Adipose tissue (tissue), 3 donors: ENCODE results near the gene LOXL1. TPM values are rescaled to one million over a fixed set of nuclear protein-coding genes. Genes with fewer than 3 reads are reported as not detected.
"Not testable (repeated sequence)": the region's sequence is repeated elsewhere in the genome, so short reads cannot be mapped to it uniquely, and the experiment has no call there.

Source experiments
- H3K27ac ChIP-seq: one replicate; pipeline ENCODE4 v1.5.1; 2013; ENCODE audit warnings: low read depth, low read length
- WGBS, 3 donors: extraction: QIAGEN DNeasy Blood & Tissue Kit; methylation state at CpG; one replicate each; pipeline ENCODE4 v1.1.7; 2013; 5-methylcytosine and 5-hydroxymethylcytosine counted together
- polyA plus RNA-seq, 3 donors: library from polyadenylated mRNA; stranded (reverse); fragments of 200-250 nt; gene quantifications; one replicate each; pipeline ENCODE4 v1.2.3, GENCODE V29; 2013
- donor health status: healthy with polysubstance abuse.
- donor health status: Bipolar disorder and iron deficiency.
- donor health status: healthy.

Gene LOXL1
- polyA plus RNA-seq, 3 donors, result 4.2 to 15.7 (median 6.7) TPM

DNA sequence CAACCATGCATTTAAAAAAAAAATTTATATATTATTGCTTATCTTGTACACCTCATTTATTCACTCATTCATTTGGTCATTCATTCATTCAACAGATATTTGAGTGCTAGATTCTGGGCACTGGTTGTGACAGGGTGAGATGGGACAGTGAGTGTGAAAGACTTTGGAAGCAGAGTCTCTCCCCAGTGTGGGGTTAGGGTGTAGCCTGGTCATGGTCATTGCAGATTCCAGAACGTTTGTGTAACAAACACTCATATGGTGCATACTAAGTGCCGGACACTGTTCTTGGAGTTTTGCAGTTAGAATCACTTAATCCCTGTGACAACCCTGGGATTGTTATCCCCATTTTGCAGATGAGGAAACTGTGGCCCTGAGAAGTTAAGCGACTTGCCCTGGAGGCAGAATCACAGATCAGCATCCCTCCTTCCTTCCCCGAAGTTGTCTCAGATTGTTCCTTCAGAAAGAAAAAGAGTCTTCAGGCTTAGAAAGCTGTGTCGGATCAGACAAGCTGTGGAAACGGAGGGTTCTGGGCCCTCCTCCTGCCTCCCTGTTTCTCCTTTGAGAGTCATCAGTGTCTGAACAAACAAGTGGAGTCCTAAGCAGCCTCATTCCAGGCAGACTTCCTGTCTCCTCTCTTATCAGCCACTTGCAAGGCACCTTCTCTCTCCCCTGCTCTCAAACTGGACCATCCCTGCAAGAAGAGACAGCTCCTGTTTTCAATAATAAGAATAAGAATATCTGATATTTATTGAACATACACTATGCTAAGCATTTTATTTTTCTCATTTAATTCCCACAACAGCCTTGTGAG, 6.3 kb downstream of the LOXL1 start:
- 49 to 84% (median 62%) methylated on average over 6 of the region's 6 CpGs for WGBS, 3 donors
- no peak overlapping the region for H3K27ac ChIP-seq

DNA sequence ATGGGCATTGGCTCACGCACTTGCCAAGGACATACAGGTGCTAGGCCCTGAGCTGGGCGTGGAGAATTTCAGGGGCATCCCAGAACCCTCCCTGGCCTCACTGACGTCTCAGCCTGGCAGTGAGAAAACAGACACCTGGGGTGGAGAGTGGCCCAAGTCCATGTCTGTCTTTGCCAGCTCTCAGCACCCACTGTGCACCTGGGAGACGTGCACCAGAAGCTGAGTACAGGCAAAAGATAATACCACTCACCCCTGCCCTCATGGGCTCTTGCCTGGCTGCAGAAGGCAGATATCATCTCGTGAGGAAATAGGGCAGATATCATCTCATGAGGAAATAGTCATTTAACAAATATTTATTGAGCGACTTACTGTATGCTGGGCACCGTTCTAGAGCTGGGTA, 8.0 kb downstream of the LOXL1 start:
- H3K27ac ChIP-seq, result no peak overlapping the region
- WGBS, 3 donors, result 49 to 70% (median 69%) methylated on average over 7 of the region's 7 CpGs

DNA sequence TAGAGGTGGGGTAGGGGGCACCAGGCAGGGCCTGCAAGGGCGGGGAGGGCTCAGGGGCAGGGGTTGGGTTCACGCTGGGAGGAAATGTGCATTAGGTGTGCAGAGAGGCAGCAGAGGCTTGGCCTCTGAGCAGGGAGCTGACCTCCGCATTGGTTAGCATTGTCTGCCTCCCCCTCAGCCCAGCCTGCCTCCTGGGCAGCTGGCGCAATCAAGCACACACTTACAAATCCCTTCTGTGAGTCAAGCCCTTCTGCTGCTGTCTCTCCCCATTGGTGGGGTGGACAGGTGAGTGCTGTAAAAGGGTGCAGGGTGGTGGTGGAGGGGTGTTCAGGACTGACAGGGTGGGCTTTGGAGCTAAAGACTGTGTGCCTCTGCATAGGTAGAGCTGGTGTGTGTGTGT, 9.3 kb downstream of the LOXL1 start:
- no peak overlapping the region for H3K27ac ChIP-seq
- WGBS, 3 donors, result 86 to 100% (median 94%) methylated on average over 3 to 4 of the region's 4 CpGs

- no peak overlapping the region for H3K27ac ChIP-seq
- WGBS, 3 donors, result 34 to 54% (median 38%) methylated on average over 5 of the region's 5 CpGs
Observed at GRCh38 chr15:73936181-73936580, 9.9 kb downstream of the LOXL1 start.

GRCh38 chr15:73936588-73937290, 10.5 kb downstream of the LOXL1 start:
- 57 to 73% (median 59%) methylated on average over 12 of the region's 12 CpGs for WGBS, 3 donors
- no peak overlapping the region for H3K27ac ChIP-seq

GRCh38 chr15:73937296-73937695, 11.0 kb downstream of the LOXL1 start:
- H3K27ac ChIP-seq, result no peak overlapping the region
- WGBS, 3 donors, result 75 to 85% (median 77%) methylated on average over 9 to 10 of the region's 10 CpGs

DNA sequence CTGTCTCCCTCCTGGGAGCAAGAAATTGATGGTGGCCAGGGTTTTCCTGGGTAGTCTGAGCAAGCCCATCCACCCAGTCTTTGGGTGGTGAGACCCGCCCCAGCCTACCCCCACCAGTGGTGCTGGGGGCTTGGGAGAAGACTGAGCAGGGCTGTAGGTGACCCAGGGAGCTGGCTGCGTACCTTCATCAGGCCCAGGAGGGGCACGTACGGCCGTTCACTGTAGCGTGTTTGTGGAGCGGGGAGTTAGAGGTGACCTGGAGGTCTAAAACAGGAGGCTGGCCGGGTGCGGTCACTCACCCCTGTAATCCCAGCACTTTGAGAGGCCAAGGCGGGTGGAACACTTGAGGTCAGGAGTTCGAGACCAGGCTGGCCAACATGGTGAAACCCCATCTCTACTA, 11.5 kb downstream of the LOXL1 start:
- no peak overlapping the region for H3K27ac ChIP-seq
- WGBS, 3 donors, result 96 to 99% (median 98%) methylated on average over 11 of the region's 11 CpGs

GRCh38 chr15:73938516-73938915, 12.3 kb downstream of the LOXL1 start:
- not testable (repeated sequence) for H3K27ac ChIP-seq

GRCh38 chr15:73939138-73939537, 12.9 kb downstream of the LOXL1 start:
- H3K27ac ChIP-seq, result no peak overlapping the region

More at GRCh38 chr15:73938516-73938915, 12.3 kb downstream of the LOXL1 start:
- 95 to 97% (median 97%) methylated on average over 8 of the region's 8 CpGs for WGBS, 3 donors

GRCh38 chr15:73940061-73940981, 14.1 kb downstream of the LOXL1 start:
- H3K27ac ChIP-seq, result no peak overlapping the region
- WGBS, 3 donors, result 77 to 86% (median 86%) methylated on average over 8 of the region's 8 CpGs

More at GRCh38 chr15:73939138-73939537, 12.9 kb downstream of the LOXL1 start:
- WGBS, 3 donors, result 77 to 82% (median 77%) methylated on average over 4 of the region's 4 CpGs

DNA sequence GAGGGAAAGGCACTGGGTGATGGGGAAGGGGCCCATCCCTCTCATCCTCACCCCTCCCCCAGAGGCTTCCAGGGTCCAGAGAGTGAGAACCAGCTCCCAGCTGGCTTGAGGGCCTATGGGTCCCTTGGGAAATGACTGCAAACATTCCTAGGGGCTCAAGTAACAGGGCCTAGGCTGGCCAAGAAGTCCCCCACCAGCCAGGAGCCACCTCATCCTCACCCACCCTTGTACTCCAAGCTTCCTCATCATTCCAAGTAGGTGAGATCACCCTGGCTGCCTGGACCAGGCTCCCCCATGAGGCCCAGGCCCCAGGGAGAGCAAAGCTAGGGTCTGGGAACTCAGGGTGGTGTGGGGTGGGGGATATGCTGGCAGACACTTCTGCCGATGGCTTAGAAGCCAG, 14.8 kb downstream of the LOXL1 start:
- 73 to 100% (median 100%) methylated on average over 1 of the region's 1 CpG for WGBS, 3 donors
- no peak overlapping the region for H3K27ac ChIP-seq

GRCh38 chr15:73941449-73941848, 15.2 kb downstream of the LOXL1 start:
- WGBS, 3 donors, result 73 to 91% (median 86%) methylated on average over 3 of the region's 3 CpGs
- H3K27ac ChIP-seq, result no peak overlapping the region

GRCh38 chr15:73941871-73942635, 15.8 kb downstream of the LOXL1 start:
- 71 to 89% (median 71%) methylated on average over 10 of the region's 10 CpGs for WGBS, 3 donors
- H3K27ac ChIP-seq, result no peak overlapping the region

GRCh38 chr15:73942751-73943270, 16.5 kb downstream of the LOXL1 start:
- WGBS, 3 donors, result 76 to 88% (median 84%) methylated on average over 6 of the region's 6 CpGs
- H3K27ac ChIP-seq, result no peak overlapping the region

- 57 to 74% (median 59%) methylated on average over 13 of the region's 13 CpGs for WGBS, 3 donors
- H3K27ac ChIP-seq, result no peak overlapping the region
Observed at GRCh38 chr15:73944161-73945129, 18.2 kb downstream of the LOXL1 start.

DNA sequence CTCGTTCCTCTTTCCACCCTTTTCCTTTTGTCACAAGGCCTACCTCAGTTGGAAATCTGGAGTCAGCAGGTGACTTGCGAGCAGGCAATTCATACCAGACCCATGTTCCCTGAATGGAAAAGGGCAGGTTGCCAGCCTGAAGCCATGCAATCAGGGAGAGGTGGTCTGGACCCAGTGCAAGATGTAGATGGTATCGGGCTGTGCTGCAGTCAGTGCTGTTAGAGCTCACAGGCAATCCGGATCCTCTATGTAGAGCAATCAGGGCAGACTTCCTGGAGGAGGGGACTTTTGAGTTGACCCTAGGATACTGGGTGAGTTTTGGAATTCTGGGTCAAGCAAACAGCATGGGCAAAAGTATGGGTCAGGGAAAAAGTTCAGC, 18.9 kb downstream of the LOXL1 start:
- WGBS, 3 donors, result 73 to 88% (median 80%) methylated on average over 4 of the region's 4 CpGs
- no peak overlapping the region for H3K27ac ChIP-seq
